ENCODE measurements around the gene KRTAP4-16.

GRCh38 chr17:41127371-41127770, 25.4 kb upstream of the KRTAP4-16 start:
- TF ChIP-seq EZH2phosphoT487 (IDR thresholded peaks at IDR 0.05; ENCODE audit: borderline replicate concordance): no peak
- no peak for TF ChIP-seq CTCF (conservative IDR thresholded peaks at IDR 0.05; ENCODE audit: low read length)

Data from Loucy (cell line).